HL-60 (cell line): ENCODE data around the gene CCR5AS.

ENCODE experiments used
- DNase-seq, 2 experiments: peaks; one replicate each; pipeline ENCODE4 v3.0.0-alpha.2; 2010 to 2020; ENCODE audit warnings: low read depth in 1 of 2, low spot score in 1 of 2
- H3K27ac ChIP-seq: fragments of 250-450 bp; sonication (Bioruptor Pico); replicated peaks from 2 replicates; pipeline ENCODE4 v1.5.1; 2020; ENCODE audit warnings: mild to moderate bottlenecking, moderate library complexity
- H3K27me3 ChIP-seq: fragments of 250-450 bp; sonication (Bioruptor Pico); 2 replicates; pipeline ENCODE4 v1.5.1; 2021; ENCODE audit warnings: mild to moderate bottlenecking, moderate library complexity; ENCODE audit not compliant: insufficient read depth, poor library complexity, severe bottlenecking
- H3K4me3 ChIP-seq: replicated peaks from 2 replicates; pipeline ENCODE4 v1.5.1; 2011; ENCODE audit warnings: mild to moderate bottlenecking, control low read depth, low read length; ENCODE audit not compliant: insufficient read depth
- GABPA ChIP-seq: IDR thresholded peaks from 2 replicates; pipeline ENCODE4 v1.6.1; 2012; ENCODE audit warnings: low read depth
- POLR2AphosphoS5 ChIP-seq: IDR thresholded peaks from 2 replicates; pipeline ENCODE4 v1.6.1; 2012; ENCODE audit warnings: low read depth
- SPI1 ChIP-seq: IDR thresholded peaks from 2 replicates; pipeline ENCODE4 v1.6.1; 2012; ENCODE audit warnings: low read depth, mild to moderate bottlenecking, borderline replicate concordance
- TF ChIP-seq, protein P1 (sequence below): IDR thresholded peaks from one replicate; pipeline ENCODE4 v1.5.1; 2011; ENCODE audit warnings: low read length, control low read depth, inconsistent platforms; ENCODE audit not compliant: insufficient read depth
- TF ChIP-seq, protein P2 (sequence below): IDR thresholded peaks from 2 replicates; pipeline ENCODE4 v1.6.1; 2012; ENCODE audit warnings: low read depth; ENCODE audit not compliant: insufficient replicate concordance

Gene CCR5AS

DNA sequence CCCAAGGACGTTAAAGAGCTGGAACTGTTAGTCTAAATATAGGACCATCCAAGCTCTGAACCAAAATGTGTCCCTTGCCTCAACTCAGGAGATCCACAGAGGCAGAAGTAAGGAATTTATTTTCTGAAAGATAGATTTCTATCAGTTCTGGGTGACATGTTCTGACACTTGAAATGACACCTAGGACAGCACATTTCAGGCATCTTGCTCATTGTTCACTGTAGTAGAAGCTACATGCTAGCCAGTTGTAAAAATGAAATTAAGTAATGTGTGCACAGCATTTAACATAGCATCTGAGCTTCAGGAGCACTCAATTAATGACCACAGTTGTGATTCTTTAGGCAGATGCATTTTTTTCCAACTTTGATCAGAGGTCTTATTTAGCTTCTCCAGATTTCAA lies 52.4 kb downstream of the CCR5AS start:
- no peak for DNase-seq
- Histone ChIP-seq H3K4me3 (peak overlapping the region; percentile 52), H3K27ac (peak overlapping the region; percentile 26; the same call in 1 of the 2 replicates), H3K27me3 (no peaks in the 10 kb centered on the region)
- TF ChIP-seq GABPA (no peak), POLR2AphosphoS5 (no peak), SPI1 (no peak)
- TF ChIP-seq, protein P1, sequence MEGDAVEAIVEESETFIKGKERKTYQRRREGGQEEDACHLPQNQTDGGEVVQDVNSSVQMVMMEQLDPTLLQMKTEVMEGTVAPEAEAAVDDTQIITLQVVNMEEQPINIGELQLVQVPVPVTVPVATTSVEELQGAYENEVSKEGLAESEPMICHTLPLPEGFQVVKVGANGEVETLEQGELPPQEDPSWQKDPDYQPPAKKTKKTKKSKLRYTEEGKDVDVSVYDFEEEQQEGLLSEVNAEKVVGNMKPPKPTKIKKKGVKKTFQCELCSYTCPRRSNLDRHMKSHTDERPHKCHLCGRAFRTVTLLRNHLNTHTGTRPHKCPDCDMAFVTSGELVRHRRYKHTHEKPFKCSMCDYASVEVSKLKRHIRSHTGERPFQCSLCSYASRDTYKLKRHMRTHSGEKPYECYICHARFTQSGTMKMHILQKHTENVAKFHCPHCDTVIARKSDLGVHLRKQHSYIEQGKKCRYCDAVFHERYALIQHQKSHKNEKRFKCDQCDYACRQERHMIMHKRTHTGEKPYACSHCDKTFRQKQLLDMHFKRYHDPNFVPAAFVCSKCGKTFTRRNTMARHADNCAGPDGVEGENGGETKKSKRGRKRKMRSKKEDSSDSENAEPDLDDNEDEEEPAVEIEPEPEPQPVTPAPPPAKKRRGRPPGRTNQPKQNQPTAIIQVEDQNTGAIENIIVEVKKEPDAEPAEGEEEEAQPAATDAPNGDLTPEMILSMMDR: no peak
- TF ChIP-seq, protein P2, sequence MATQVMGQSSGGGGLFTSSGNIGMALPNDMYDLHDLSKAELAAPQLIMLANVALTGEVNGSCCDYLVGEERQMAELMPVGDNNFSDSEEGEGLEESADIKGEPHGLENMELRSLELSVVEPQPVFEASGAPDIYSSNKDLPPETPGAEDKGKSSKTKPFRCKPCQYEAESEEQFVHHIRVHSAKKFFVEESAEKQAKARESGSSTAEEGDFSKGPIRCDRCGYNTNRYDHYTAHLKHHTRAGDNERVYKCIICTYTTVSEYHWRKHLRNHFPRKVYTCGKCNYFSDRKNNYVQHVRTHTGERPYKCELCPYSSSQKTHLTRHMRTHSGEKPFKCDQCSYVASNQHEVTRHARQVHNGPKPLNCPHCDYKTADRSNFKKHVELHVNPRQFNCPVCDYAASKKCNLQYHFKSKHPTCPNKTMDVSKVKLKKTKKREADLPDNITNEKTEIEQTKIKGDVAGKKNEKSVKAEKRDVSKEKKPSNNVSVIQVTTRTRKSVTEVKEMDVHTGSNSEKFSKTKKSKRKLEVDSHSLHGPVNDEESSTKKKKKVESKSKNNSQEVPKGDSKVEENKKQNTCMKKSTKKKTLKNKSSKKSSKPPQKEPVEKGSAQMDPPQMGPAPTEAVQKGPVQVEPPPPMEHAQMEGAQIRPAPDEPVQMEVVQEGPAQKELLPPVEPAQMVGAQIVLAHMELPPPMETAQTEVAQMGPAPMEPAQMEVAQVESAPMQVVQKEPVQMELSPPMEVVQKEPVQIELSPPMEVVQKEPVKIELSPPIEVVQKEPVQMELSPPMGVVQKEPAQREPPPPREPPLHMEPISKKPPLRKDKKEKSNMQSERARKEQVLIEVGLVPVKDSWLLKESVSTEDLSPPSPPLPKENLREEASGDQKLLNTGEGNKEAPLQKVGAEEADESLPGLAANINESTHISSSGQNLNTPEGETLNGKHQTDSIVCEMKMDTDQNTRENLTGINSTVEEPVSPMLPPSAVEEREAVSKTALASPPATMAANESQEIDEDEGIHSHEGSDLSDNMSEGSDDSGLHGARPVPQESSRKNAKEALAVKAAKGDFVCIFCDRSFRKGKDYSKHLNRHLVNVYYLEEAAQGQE: no peak

DNA sequence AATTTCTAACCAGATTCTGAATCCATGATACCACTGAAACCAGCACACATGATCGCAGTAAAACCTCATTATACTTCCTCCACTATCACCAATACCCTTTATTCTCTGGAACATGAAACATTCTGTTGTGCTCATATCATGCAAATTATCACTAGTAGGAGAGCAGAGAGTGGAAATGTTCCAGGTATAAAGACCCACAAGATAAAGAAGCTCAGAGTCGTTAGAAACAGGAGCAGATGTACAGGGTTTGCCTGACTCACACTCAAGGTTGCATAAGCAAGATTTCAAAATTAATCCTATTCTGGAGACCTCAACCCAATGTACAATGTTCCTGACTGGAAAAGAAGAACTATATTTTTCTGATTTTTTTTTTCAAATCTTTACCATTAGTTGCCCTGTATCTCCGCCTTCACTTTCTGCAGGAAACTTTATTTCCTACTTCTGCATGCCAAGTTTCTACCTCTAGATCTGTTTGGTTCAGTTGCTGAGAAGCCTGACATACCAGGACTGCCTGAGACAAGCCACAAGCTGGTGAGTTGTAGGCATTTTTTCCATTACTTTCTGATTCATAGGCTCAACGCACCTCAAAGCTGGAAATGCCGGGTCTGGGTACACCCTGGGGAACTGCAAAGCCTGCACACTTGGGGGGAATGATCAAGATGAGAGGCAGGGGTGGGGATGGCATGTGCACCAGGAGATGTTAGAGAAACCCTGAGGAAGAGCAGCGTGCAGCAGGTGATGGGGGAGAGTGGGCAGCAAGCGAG lies 53.0 kb downstream of the CCR5AS start, which contains the start of gene CCR2:
TSS of gene CCR2 (plus strand) at position 465 of the 764 bp plus-strand sequence. CDS start 3,417 bp downstream, outside the sequence.
- peak; percentile 52 to 68 for DNase-seq
- peak within 1 kb of the TSS; percentile 26; the same call in 1 of the 2 replicates for H3K27ac ChIP-seq
- no peak for TF ChIP-seq SPI1
- TF ChIP-seq GABPA: no peak
- TF ChIP-seq, protein P2: no peak
- no peak for TF ChIP-seq POLR2AphosphoS5
- TF ChIP-seq, protein P1: no peak
- H3K4me3 ChIP-seq: peak within 1 kb of the TSS; percentile 52
- no peaks in the 10 kb centered on the region for H3K27me3 ChIP-seq

DNA sequence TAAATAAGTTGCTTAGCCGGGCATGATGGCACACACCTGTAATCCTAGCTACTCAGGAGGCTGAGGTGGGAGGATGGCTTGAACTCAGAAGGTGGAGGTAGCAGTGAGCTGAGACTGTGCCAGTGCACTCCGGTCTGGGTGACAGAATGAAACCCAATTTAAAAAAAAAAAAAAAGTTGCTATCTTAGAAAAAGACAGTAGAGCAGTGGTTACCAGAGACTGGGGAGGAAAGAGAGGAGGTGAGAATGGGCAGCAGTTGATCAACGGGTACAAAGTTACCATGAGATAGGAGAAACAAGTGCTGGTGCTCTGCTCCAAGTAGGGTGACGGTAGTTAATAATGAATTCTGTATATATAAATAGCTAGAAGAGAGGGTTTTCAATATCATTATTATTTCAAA lies 53.8 kb downstream of the CCR5AS start:
- Histone ChIP-seq H3K4me3 (no peak overlapping the region), H3K27ac (no peak overlapping the region), H3K27me3 (no peaks in the 10 kb centered on the region)
- TF ChIP-seq, protein P1: no peak
- TF ChIP-seq SPI1 (no peak), GABPA (no peak), POLR2AphosphoS5 (no peak)
- TF ChIP-seq, protein P2: no peak
- no peak for DNase-seq
